ENCODE measurements around the gene ABI1. TPM values are rescaled to one million over a fixed set of nuclear protein-coding genes. Genes with fewer than 3 reads are reported as not detected.

ABI1 gene
- total RNA-seq, 1 experiment from 2014 or later, result 50.8 TPM

- TF ChIP-seq, protein P1, sequence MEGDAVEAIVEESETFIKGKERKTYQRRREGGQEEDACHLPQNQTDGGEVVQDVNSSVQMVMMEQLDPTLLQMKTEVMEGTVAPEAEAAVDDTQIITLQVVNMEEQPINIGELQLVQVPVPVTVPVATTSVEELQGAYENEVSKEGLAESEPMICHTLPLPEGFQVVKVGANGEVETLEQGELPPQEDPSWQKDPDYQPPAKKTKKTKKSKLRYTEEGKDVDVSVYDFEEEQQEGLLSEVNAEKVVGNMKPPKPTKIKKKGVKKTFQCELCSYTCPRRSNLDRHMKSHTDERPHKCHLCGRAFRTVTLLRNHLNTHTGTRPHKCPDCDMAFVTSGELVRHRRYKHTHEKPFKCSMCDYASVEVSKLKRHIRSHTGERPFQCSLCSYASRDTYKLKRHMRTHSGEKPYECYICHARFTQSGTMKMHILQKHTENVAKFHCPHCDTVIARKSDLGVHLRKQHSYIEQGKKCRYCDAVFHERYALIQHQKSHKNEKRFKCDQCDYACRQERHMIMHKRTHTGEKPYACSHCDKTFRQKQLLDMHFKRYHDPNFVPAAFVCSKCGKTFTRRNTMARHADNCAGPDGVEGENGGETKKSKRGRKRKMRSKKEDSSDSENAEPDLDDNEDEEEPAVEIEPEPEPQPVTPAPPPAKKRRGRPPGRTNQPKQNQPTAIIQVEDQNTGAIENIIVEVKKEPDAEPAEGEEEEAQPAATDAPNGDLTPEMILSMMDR (conservative IDR thresholded peaks at IDR 0.05), result no peak
- TF ChIP-seq EZH2 (IDR thresholded peaks at IDR 0.05; ENCODE audit: low read depth), result no peak
- Histone ChIP-seq H2AFZ (0 out of 2 replicates have a peak overlapping the region, but pooled peaks have one; percentile 9), H3K79me2 (ENCODE audit: low read depth) (peaks cover 40% of the 10 kb centered on the region), H4K20me1 (ENCODE audit: insufficient read depth) (peaks cover 3% of the 10 kb centered on the region; the same call in 1 of the 2 replicates), H3K36me3 (ENCODE audit: low read depth) (no peaks in the 10 kb centered on the region), H3K9me2 (ENCODE audit: insufficient read depth) (no peaks in the 10 kb centered on the region), H3K4me1 (replicated peaks; ENCODE audit: insufficient read depth) (peaks cover 20% of the 10 kb centered on the region), H3K27me3 (ENCODE audit: insufficient read depth, low read depth) (no peaks in the 10 kb centered on the region), H3K9me3 (ENCODE audit: insufficient read depth, low read depth) (no peaks in the 10 kb centered on the region), H3F3A (ENCODE audit: insufficient read depth, low read depth) (peaks cover 22% of the 10 kb centered on the region), H3K4me3 (no peak overlapping the region), H3K4me2 (peak overlapping the region; percentile 65), H3K27ac (peak overlapping the region; percentile 92)
- POLR2A ChIA-PET (ENCODE audit: unreplicated experiment), result interaction anchor here (0.5 kb wide), 1 partner anchor 77 kb away, joined by 4 read pairs; no protein-coding TSS in a partner anchor
- DNase-seq, result no peak
- intact Hi-C loops (cut with micrococcal nuclease; ENCODE audit: unreplicated experiment), result loop anchor here (1.0 kb wide), 1 partner anchor 79 kb away; the partner anchor contains the start of gene ABI1
- CTCF ChIA-PET, result no interaction called here
- no TSS peak for BruUV-seq (replicated peaks)
Observed at GRCh38 chr10:26781797-26782196, 79.0 kb downstream of the ABI1 start.

DNA sequence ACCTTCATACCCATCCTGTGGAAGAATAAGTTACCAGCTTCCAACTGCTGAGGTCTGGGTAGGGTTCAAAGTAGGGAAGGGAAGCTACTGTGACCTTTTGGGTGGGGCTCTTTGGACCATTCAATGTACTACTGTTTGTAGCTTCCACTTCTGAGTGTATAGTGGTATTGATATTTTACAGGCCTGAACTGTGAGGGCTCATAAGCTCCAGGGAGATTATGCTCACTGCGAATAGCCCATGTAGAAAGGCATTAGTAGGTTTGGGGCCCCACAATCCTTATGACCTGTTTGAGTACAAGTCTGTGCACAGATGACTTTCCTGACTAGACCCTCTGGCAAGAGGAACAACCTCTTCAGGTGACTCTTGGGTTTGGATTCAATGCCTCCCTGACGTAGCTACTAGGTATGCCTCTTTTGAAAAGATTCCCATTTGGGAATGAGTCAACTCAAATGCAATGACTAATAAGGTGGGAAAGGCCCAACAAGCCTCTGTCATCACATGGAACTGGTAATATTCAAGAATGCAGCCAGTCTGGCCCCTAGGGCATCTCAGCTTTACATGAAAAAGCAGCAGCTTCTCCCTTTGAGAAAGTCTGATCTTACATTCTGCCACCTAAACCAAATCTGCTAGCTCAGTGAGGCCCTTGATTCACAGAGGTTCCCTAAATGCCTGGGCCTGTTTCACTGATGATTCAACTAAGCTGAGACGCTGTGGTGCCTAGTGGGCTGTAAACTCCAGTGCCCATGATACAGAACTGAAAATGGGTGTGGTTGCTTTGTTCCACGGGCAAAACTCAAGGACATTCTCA, 79.8 kb downstream of the ABI1 start:
- Histone ChIP-seq H3K27ac (peak overlapping the region; percentile 92), H4K20me1 (ENCODE audit: insufficient read depth) (peaks cover 3% of the 10 kb centered on the region; the same call in 1 of the 2 replicates), H3K27me3 (ENCODE audit: insufficient read depth, low read depth) (no peaks in the 10 kb centered on the region), H3K4me3 (no peak overlapping the region), H3K36me3 (ENCODE audit: low read depth) (no peaks in the 10 kb centered on the region), H3K9me3 (ENCODE audit: insufficient read depth, low read depth) (no peaks in the 10 kb centered on the region), H3F3A (ENCODE audit: insufficient read depth, low read depth) (peaks cover 22% of the 10 kb centered on the region), H3K79me2 (ENCODE audit: low read depth) (peaks cover 40% of the 10 kb centered on the region), H3K4me1 (replicated peaks; ENCODE audit: insufficient read depth) (peaks cover 20% of the 10 kb centered on the region), H2AFZ (0 out of 2 replicates have a peak overlapping the region, but pooled peaks have one; percentile 9), H3K9me2 (ENCODE audit: insufficient read depth) (no peaks in the 10 kb centered on the region), H3K4me2 (peak overlapping the region; percentile 65)
- TF ChIP-seq EZH2 (IDR thresholded peaks at IDR 0.05; ENCODE audit: low read depth), result no peak
- TF ChIP-seq, protein P1 (conservative IDR thresholded peaks at IDR 0.05), result no peak
- POLR2A ChIA-PET (ENCODE audit: unreplicated experiment), result interaction anchor here (0.5 to 0.6 kb wide), 3 partner anchors 28 to 1719 kb away, joined by 4 to 5 read pairs (median 4); no protein-coding TSS in a partner anchor
- intact Hi-C loops (cut with micrococcal nuclease; ENCODE audit: unreplicated experiment), result loop anchor here (1.0 kb wide), 1 partner anchor 79 kb away; the partner anchor contains the start of gene ABI1
- CTCF ChIA-PET, result interaction anchor here (0.7 to 1.0 kb wide), 2 partner anchors 23 to 57 kb away, joined by 5 to 8 read pairs; no protein-coding TSS in a partner anchor
- BruUV-seq (replicated peaks), result TSS peak; percentile 47
- peak; percentile 75 to 92 for DNase-seq

DNA sequence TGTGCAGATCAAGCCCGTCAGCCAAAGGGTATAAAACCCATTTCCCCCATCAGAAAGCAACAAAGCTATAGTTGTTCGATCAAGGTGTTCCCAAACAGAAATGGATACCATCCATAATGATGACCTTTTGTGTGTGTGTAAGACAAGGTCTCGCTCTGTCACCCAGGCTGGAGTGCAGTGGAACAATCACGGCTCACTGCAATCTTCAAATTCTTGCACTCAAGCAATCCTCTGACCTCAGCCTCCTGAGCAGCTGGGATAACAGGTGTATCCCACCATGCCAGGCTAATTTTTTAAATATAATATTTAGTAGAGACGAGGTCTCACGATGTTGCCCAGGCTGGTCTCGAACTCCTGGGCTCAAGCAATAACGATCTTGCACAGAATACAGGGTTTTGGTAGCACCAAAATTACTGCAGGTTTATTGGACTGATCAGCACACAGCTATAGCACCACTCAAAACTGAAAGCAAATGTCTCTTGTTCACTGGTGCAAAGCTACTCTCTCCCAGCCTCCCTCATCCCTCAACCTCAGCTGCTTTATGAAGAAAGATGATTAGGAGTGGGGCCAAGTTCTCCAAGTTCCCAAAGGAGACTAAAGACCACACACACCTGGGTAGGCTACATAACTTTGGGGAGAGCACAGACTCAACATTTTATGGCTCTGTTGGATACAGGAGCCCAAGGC, 80.5 kb downstream of the ABI1 start:
- Histone ChIP-seq H2AFZ (no peak overlapping the region), H3K79me2 (ENCODE audit: low read depth) (peaks cover 41% of the 10 kb centered on the region), H3F3A (ENCODE audit: insufficient read depth, low read depth) (peaks cover 22% of the 10 kb centered on the region), H3K27me3 (ENCODE audit: insufficient read depth, low read depth) (no peaks in the 10 kb centered on the region), H3K4me3 (no peak overlapping the region), H3K4me2 (peak overlapping the region; percentile 48; the same call in 1 of the 2 replicates), H3K27ac (peak overlapping the region; percentile 92), H3K9me2 (ENCODE audit: insufficient read depth) (no peaks in the 10 kb centered on the region), H4K20me1 (ENCODE audit: insufficient read depth) (peaks cover 3% of the 10 kb centered on the region; the same call in 1 of the 2 replicates), H3K4me1 (replicated peaks; ENCODE audit: insufficient read depth) (peaks cover 20% of the 10 kb centered on the region), H3K9me3 (ENCODE audit: insufficient read depth, low read depth) (no peaks in the 10 kb centered on the region), H3K36me3 (ENCODE audit: low read depth) (no peaks in the 10 kb centered on the region)
- DNase-seq, result no peak
- intact Hi-C loops (cut with micrococcal nuclease; ENCODE audit: unreplicated experiment), result no loop called here
- ChIA-PET POLR2A (ENCODE audit: unreplicated experiment) (no interaction called here), CTCF (no interaction called here)
- TF ChIP-seq EZH2 (IDR thresholded peaks at IDR 0.05; ENCODE audit: low read depth), result no peak
- TF ChIP-seq, protein P1 (conservative IDR thresholded peaks at IDR 0.05), result no peak
- BruUV-seq (replicated peaks), result TSS peak; percentile 21

Measured in PC-9 (cell line).